Natural killer cell (primary cell): ENCODE data around the gene PPP3CA. TPM values are rescaled to one million over a fixed set of nuclear protein-coding genes. Genes with fewer than 3 reads are reported as not detected.

Source experiments
- ATAC-seq, 3 donors: fragments of 150-1000 bp in 2 of 3; fragments of 200-7000 bp in 1 of 3; cut with Tn5 transposase; 1 replicate in 1 of 3; 2 replicates in 2 of 3; pipeline ENCODE4 v1.10.0; 2021; ENCODE audit warnings: mild to moderate bottlenecking in 2 of 3, moderate library complexity in 2 of 3
- DNase-seq, 2 donors: peaks; one replicate each; pipeline versions ENCODE4 v3.0.0 to v3.0.0-alpha.2; 2013 to 2021; ENCODE audit warnings: mixed read lengths in 1 of 2
- H3K27ac ChIP-seq: one replicate; pipeline ENCODE4 v1.5.1; 2013; ENCODE audit warnings: mild to moderate bottlenecking, low read length
- H3K27me3 ChIP-seq: one replicate; pipeline ENCODE4 v1.6.1; 2013; ENCODE audit warnings: low read length; ENCODE audit not compliant: control insufficient read depth, insufficient read depth
- H3K36me3 ChIP-seq: one replicate; pipeline ENCODE4 v1.6.1; 2013; ENCODE audit warnings: low read length; ENCODE audit not compliant: control insufficient read depth, insufficient read depth
- H3K4me1 ChIP-seq: one replicate; pipeline ENCODE4 v1.6.1; 2013; ENCODE audit warnings: low read length; ENCODE audit not compliant: control insufficient read depth, insufficient read depth
- H3K4me3 ChIP-seq: one replicate; pipeline ENCODE4 v1.5.1; 2013; ENCODE audit warnings: low read length
- H3K9me3 ChIP-seq: one replicate; pipeline ENCODE4 v1.6.1; 2013; ENCODE audit warnings: low read length; ENCODE audit not compliant: control insufficient read depth, insufficient read depth
- H3K27ac Mint-ChIP-seq, 2 donors: one replicate each; pipeline ENCODE4 v1.8.0; 2022; ENCODE audit warnings: mild to moderate bottlenecking in 2 of 2, mixed read lengths in 2 of 2, moderate library complexity in 1 of 2
- H3K27me3 Mint-ChIP-seq, 2 donors: one replicate each; pipeline ENCODE4 v1.8.0; 2022; ENCODE audit warnings: low read depth in 2 of 2, mixed read lengths in 2 of 2
- H3K36me3 Mint-ChIP-seq: one replicate; pipeline ENCODE4 v1.8.0; 2022; ENCODE audit warnings: mixed read lengths
- H3K4me1 Mint-ChIP-seq, 2 donors: one replicate each; pipeline ENCODE4 v1.8.0; 2022; ENCODE audit warnings: mixed read lengths in 2 of 2
- H3K4me3 Mint-ChIP-seq: one replicate; pipeline ENCODE4 v1.8.0; 2022; ENCODE audit warnings: mild to moderate bottlenecking, moderate library complexity, mixed read lengths
- H3K9me3 Mint-ChIP-seq, 2 donors: one replicate each; pipeline ENCODE4 v1.8.0; 2022; ENCODE audit warnings: mixed read lengths in 2 of 2
- WGBS: methylation state at CpG from one replicate; pipeline ENCODE4 v1.1.7; 2013; ENCODE audit warnings: missing lambda C conversion rate; ENCODE audit not compliant: insufficient coverage; 5-methylcytosine and 5-hydroxymethylcytosine counted together
- intact Hi-C: fragments of 100-400 bp; cut with micrococcal nuclease; formaldehyde crosslinking; loops from one replicate; pipeline ENCODE4 v1.14.2; 2022
- total RNA-seq, 4 donors: library from RNA; stranded (reverse); fragments of 120-200 nt in 1 of 4; gene quantifications; one replicate each; pipeline versions ENCODE4 v1.2.3 to v1.2.4, GENCODE V29; 2013 to 2022
- TF ChIP-seq, protein P1 (sequence below): fragments of 200-600 bp; IDR thresholded peaks from one replicate; pipeline ENCODE4 v1.8.0; 2022; ENCODE audit warnings: antibody characterized with exemption

Gene PPP3CA
- total RNA-seq, 3 donors from 2014 or later (not counting 1 experiment from before 2014, with no cell fraction given): 53.1 to 73.1 (median 58.0) TPM

- no peaks in the 10 kb centered on the region for H3K27me3 ChIP-seq
- Mint-ChIP-seq H3K9me3 (no peaks in the 10 kb centered on the region), H3K27me3 (no peaks in the 10 kb centered on the region), H3K27ac (peak overlapping the region; percentile 12 to 46), H3K4me1 (peaks cover 48 to 54% of the 10 kb centered on the region in 2 donors), H3K4me3 (no peak overlapping the region), H3K36me3 (no peaks in the 10 kb centered on the region)
- DNase-seq (no peak), ATAC-seq (no peak)
- H3K36me3 ChIP-seq: no peaks in the 10 kb centered on the region
- peaks cover under 1% of the 10 kb centered on the region for H3K4me1 ChIP-seq
- no peak overlapping the region for H3K27ac ChIP-seq
- intact Hi-C loops: no loop called here
- WGBS: 97% methylated on average over 4 of the region's 5 CpGs
- TF ChIP-seq, protein P1, sequence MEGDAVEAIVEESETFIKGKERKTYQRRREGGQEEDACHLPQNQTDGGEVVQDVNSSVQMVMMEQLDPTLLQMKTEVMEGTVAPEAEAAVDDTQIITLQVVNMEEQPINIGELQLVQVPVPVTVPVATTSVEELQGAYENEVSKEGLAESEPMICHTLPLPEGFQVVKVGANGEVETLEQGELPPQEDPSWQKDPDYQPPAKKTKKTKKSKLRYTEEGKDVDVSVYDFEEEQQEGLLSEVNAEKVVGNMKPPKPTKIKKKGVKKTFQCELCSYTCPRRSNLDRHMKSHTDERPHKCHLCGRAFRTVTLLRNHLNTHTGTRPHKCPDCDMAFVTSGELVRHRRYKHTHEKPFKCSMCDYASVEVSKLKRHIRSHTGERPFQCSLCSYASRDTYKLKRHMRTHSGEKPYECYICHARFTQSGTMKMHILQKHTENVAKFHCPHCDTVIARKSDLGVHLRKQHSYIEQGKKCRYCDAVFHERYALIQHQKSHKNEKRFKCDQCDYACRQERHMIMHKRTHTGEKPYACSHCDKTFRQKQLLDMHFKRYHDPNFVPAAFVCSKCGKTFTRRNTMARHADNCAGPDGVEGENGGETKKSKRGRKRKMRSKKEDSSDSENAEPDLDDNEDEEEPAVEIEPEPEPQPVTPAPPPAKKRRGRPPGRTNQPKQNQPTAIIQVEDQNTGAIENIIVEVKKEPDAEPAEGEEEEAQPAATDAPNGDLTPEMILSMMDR: no peak
- no peaks in the 10 kb centered on the region for H3K9me3 ChIP-seq
- H3K4me3 ChIP-seq: no peak overlapping the region
Measured at GRCh38 chr4:101123231-101123630, 224.1 kb downstream of the PPP3CA start.

DNA sequence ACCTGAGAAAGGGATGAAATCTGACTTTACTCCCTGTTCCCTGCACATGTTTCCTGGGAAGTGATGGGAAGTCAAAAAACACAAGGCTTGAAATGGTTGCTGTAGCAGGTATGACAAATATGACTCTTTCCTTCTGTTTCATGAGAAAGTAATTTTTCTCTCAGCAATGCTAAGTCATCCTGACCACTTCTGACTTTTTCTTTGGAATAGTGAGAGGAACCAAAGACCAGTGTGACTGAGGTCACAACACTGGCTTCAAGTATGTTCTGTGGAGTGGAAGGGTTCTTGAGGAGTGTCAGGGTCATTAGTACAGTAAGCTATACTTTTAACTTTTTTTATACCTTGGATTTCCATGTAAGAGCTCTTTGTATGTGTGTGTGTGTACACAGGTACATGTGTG, 225.3 kb downstream of the PPP3CA start:
- H3K4me1 ChIP-seq: no peaks in the 10 kb centered on the region
- no peaks in the 10 kb centered on the region for H3K36me3 ChIP-seq
- intact Hi-C loops: no loop called here

DNA sequence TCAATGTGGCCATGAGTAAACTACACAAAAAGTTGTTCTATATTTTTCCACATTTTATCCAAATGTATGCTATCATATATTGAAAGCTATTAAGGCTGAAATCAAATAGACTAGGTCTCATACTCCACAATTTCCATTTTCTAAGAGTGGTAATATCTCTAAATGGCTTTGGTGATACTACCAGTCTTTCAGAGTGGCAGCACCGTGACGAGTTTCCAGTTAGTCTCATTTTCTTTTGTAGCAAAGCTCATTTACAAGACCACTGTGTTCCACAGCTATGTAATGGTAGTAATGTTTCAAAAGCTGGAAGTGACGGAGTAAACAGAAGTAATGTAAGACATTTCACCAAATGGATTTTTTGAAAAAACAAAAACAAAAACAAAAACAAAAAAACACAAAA, 228.2 kb downstream of the PPP3CA start:
- Histone ChIP-seq H3K9me3 (no peaks in the 10 kb centered on the region), H3K4me1 (no peaks in the 10 kb centered on the region), H3K27me3 (no peaks in the 10 kb centered on the region), H3K27ac (no peak overlapping the region), H3K4me3 (no peak overlapping the region), H3K36me3 (no peaks in the 10 kb centered on the region)
- H3K4me1 Mint-ChIP-seq: peaks cover 41 to 43% of the 10 kb centered on the region in 2 donors
- no peak for ATAC-seq
- no peaks in the 10 kb centered on the region for H3K36me3 Mint-ChIP-seq
- H3K27ac Mint-ChIP-seq: no peak overlapping the region
- no peak overlapping the region for H3K4me3 Mint-ChIP-seq
- H3K27me3 Mint-ChIP-seq: no peaks in the 10 kb centered on the region
- TF ChIP-seq, protein P1: no peak
- DNase-seq: no peak
- intact Hi-C loops: no loop called here
- H3K9me3 Mint-ChIP-seq: no peaks in the 10 kb centered on the region
- WGBS: 100% methylated on average over 2 of the region's 3 CpGs

More for the DNA sequence above, 225.3 kb downstream of the PPP3CA start:
- peak overlapping the region in 1 of 2 donors; percentile 16 for H3K27ac Mint-ChIP-seq
- H3K27ac ChIP-seq: no peak overlapping the region
- TF ChIP-seq, protein P1: no peak
- H3K9me3 ChIP-seq: no peaks in the 10 kb centered on the region
- H3K4me3 Mint-ChIP-seq: no peak overlapping the region
- H3K9me3 Mint-ChIP-seq: no peaks in the 10 kb centered on the region
- H3K36me3 Mint-ChIP-seq: no peaks in the 10 kb centered on the region
- H3K4me1 Mint-ChIP-seq: peaks cover 47 to 48% of the 10 kb centered on the region in 2 donors
- H3K4me3 ChIP-seq: no peak overlapping the region
- DNase-seq (no peak), ATAC-seq (no peak)
- H3K27me3 ChIP-seq: no peaks in the 10 kb centered on the region
- H3K27me3 Mint-ChIP-seq: no peaks in the 10 kb centered on the region

DNA sequence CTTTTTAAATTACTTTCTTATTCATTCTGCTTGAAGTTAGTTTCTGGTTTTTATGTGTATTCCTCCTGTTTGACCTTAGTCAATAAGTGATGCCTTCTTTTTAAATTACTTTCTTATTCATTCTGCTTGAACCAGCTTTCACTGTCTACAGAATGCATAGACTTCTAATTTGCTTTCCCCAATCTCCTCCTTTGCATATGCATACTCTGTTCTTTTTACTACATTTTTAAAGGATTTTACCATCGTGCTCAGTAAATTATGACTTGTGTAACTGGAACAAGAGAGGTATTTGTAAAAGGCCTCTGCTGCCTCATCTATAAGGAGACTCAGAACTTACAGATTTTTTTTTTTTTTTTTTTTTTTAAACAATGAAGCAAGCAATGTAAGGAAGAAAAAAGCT, 228.7 kb downstream of the PPP3CA start:
- no peaks in the 10 kb centered on the region for H3K36me3 Mint-ChIP-seq
- H3K4me3 Mint-ChIP-seq: no peak overlapping the region
- H3K4me1 Mint-ChIP-seq: peaks cover 44 to 47% of the 10 kb centered on the region in 2 donors
- Histone ChIP-seq H3K4me1 (no peaks in the 10 kb centered on the region), H3K9me3 (no peaks in the 10 kb centered on the region), H3K27me3 (no peaks in the 10 kb centered on the region), H3K27ac (no peak overlapping the region), H3K36me3 (no peaks in the 10 kb centered on the region), H3K4me3 (no peak overlapping the region)
- H3K9me3 Mint-ChIP-seq: no peaks in the 10 kb centered on the region
- intact Hi-C loops: no loop called here
- WGBS: no CpG with 5 or more reads among the region's 1 CpG
- ATAC-seq (no peak), DNase-seq (no peak)
- no peak overlapping the region for H3K27ac Mint-ChIP-seq
- TF ChIP-seq, protein P1: no peak
- H3K27me3 Mint-ChIP-seq: no peaks in the 10 kb centered on the region
